Loucy (cell line): Measurements from ENCODE around the gene PARD3B.

Experiments
- H2AFZ ChIP-seq: fragments of 200-600 bp; sonication (generic); 2 replicates; pipeline ENCODE4 v1.6.0; 2016; ENCODE audit warnings: antibody characterized with exemption, mild to moderate bottlenecking, low read length, moderate library complexity
- H3F3A ChIP-seq: fragments of 200-600 bp; 2 replicates; pipeline ENCODE4 v1.6.0; 2016; ENCODE audit warnings: antibody characterized with exemption, low read depth, mild to moderate bottlenecking
- H3K27me3 ChIP-seq: fragments of 200-600 bp; sonication (generic); 2 replicates; pipeline ENCODE4 v1.6.1; 2014; ENCODE audit warnings: low read length, mild to moderate bottlenecking; ENCODE audit not compliant: insufficient read depth, poor library complexity, severe bottlenecking
- H3K36me3 ChIP-seq: fragments of 200-600 bp; sonication (generic); 2 replicates; pipeline ENCODE4 v1.6.1; 2016; ENCODE audit warnings: low read length; ENCODE audit not compliant: insufficient read depth
- H3K4me1 ChIP-seq: fragments of 200-600 bp; sonication (generic); 2 replicates; pipeline ENCODE4 v1.5.1; 2014; ENCODE audit warnings: low read length, mild to moderate bottlenecking; ENCODE audit not compliant: insufficient read depth, poor library complexity, severe bottlenecking
- H3K4me2 ChIP-seq: fragments of 200-600 bp; sonication (generic); 2 replicates; pipeline ENCODE4 v1.6.0; 2014; ENCODE audit warnings: antibody characterized with exemption, low read length, low read depth, mild to moderate bottlenecking; ENCODE audit not compliant: poor library complexity, severe bottlenecking
- H3K4me3 ChIP-seq: fragments of 200-600 bp; sonication (generic); 2 replicates; pipeline ENCODE4 v1.5.1; 2014; ENCODE audit warnings: low read length, mild to moderate bottlenecking, mixed read lengths; ENCODE audit not compliant: poor library complexity, severe bottlenecking
- H3K79me2 ChIP-seq: fragments of 200-600 bp; sonication (generic); 2 replicates; pipeline ENCODE4 v1.6.1; 2014; ENCODE audit warnings: low read length; ENCODE audit not compliant: insufficient read depth
- H3K9ac ChIP-seq: fragments of 200-600 bp; sonication (generic); 2 replicates; pipeline ENCODE4 v1.6.0; 2014; ENCODE audit warnings: mild to moderate bottlenecking, low read depth, low read length, moderate library complexity; ENCODE audit not compliant: poor library complexity, severe bottlenecking
- H3K9me2 ChIP-seq: fragments of 200-600 bp; sonication (generic); replicated peaks from 2 replicates; pipeline ENCODE4 v1.6.1; 2016; ENCODE audit warnings: low read depth, low read length, mixed read lengths
- H3K9me3 ChIP-seq: fragments of 200-600 bp; sonication (generic); 2 replicates; pipeline ENCODE4 v1.6.1; 2014; ENCODE audit warnings: mild to moderate bottlenecking, antibody characterized with exemption, low read length, low read depth; ENCODE audit not compliant: insufficient read depth
- H4K20me1 ChIP-seq: fragments of 200-600 bp; sonication (generic); 2 replicates; pipeline ENCODE4 v1.6.0; 2014; ENCODE audit warnings: antibody characterized with exemption, low read length, mild to moderate bottlenecking; ENCODE audit not compliant: insufficient read depth, poor library complexity, severe bottlenecking
- EZH2phosphoT487 ChIP-seq: fragments of 200-600 bp; IDR thresholded peaks from 2 replicates; pipeline ENCODE4 v1.6.1; 2018; ENCODE audit warnings: antibody characterized with exemption, mild to moderate bottlenecking, moderate library complexity, borderline replicate concordance
- TF ChIP-seq, protein P1 (sequence below): fragments of 200-600 bp; sonication (generic); conservative IDR thresholded peaks from 2 replicates; pipeline ENCODE4 v1.5.1; 2014; ENCODE audit warnings: mild to moderate bottlenecking, antibody characterized with exemption, low read length

The PARD3B gene

DNA sequence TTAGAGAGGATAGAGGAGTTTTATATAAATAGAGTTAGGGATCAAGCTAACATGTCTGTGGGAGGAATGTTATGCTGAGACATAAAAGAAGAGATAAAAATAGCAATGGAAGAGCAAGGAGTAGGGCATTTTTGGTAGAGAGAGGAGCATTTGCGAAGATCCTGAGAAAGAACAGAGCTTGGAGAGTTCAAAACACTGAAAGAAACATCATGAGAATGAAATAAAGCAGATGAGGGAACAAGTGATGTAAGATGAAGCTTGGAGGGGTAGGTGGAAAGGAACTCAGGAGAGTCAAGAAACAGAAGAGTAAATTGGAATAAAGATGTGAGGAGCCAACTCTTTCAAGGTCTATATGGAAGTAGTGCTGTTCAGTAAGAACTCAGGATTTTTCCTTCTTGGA, 308.6 kb downstream of the PARD3B start:
- Histone ChIP-seq H4K20me1 (no peaks in the 10 kb centered on the region), H3K9ac (no peak overlapping the region)
- TF ChIP-seq, protein P1, sequence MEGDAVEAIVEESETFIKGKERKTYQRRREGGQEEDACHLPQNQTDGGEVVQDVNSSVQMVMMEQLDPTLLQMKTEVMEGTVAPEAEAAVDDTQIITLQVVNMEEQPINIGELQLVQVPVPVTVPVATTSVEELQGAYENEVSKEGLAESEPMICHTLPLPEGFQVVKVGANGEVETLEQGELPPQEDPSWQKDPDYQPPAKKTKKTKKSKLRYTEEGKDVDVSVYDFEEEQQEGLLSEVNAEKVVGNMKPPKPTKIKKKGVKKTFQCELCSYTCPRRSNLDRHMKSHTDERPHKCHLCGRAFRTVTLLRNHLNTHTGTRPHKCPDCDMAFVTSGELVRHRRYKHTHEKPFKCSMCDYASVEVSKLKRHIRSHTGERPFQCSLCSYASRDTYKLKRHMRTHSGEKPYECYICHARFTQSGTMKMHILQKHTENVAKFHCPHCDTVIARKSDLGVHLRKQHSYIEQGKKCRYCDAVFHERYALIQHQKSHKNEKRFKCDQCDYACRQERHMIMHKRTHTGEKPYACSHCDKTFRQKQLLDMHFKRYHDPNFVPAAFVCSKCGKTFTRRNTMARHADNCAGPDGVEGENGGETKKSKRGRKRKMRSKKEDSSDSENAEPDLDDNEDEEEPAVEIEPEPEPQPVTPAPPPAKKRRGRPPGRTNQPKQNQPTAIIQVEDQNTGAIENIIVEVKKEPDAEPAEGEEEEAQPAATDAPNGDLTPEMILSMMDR = no peak
- TF ChIP-seq EZH2phosphoT487 = no peak

DNA sequence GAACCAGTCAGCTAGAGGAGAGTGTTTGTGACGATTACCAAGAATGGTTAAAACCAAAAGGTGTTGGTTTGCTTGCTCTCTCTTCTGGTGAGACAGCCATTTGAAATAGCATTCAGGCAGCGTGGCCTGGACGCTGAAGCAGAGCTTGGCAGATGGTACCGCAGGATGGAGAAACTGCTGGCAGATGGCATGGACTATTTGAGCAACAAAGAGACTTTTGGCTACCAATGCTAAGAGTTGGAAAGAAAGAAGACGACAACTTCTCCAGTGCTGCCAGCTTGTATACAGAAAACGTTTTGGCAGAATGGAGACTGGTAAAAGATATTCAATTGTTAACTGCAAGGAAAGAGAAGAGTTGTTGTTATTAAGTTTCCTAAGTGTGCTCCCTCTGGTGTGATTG, 315.0 kb downstream of the PARD3B start:
- TF ChIP-seq, protein P1 = no peak
- TF ChIP-seq EZH2phosphoT487 = no peak
- H3F3A ChIP-seq = no peaks in the 10 kb centered on the region
- H2AFZ ChIP-seq = no peak overlapping the region
- no peaks in the 10 kb centered on the region for H3K79me2 ChIP-seq
- H3K4me2 ChIP-seq = no peak overlapping the region
- H3K4me1 ChIP-seq = no peaks in the 10 kb centered on the region
- H3K4me3 ChIP-seq = no peak overlapping the region
- no peaks in the 10 kb centered on the region for H3K36me3 ChIP-seq
- H3K9ac ChIP-seq = no peak overlapping the region
- H4K20me1 ChIP-seq = no peaks in the 10 kb centered on the region
- no peaks in the 10 kb centered on the region for H3K27me3 ChIP-seq
- H3K9me3 ChIP-seq = no peaks in the 10 kb centered on the region
- H3K9me2 ChIP-seq = no peaks in the 10 kb centered on the region

More for the DNA sequence above, 308.6 kb downstream of the PARD3B start:
- no peak overlapping the region for H3K4me2 ChIP-seq
- H3K9me3 ChIP-seq = no peaks in the 10 kb centered on the region
- H3K9me2 ChIP-seq = no peaks in the 10 kb centered on the region
- no peaks in the 10 kb centered on the region for H3K36me3 ChIP-seq
- H2AFZ ChIP-seq = no peak overlapping the region
- no peak overlapping the region for H3K4me3 ChIP-seq
- no peaks in the 10 kb centered on the region for H3K27me3 ChIP-seq
- H3K79me2 ChIP-seq = no peaks in the 10 kb centered on the region
- H3F3A ChIP-seq = no peaks in the 10 kb centered on the region
- H3K4me1 ChIP-seq = no peaks in the 10 kb centered on the region

DNA sequence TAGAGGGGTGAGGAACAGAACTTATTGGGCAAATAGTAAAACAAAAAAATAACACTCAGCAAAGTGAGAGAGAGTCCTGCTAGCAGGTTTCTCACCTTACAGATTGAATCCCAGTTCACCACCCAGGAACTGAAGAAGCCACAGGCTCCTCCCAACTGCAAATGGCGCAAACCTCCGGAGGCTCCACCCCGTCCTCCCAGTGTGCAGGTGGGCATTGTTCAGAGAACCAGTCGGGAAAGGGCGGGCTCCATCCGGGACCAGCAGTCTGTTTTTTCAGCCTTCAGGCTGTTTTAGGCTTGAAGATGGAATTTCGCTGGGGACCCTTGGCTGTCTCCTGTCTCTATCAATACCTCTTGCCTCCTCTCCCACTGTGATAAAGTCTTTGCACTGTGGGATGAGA, 317.5 kb downstream of the PARD3B start:
- Histone ChIP-seq H3K36me3 (no peaks in the 10 kb centered on the region), H3K79me2 (no peaks in the 10 kb centered on the region), H3K4me3 (no peak overlapping the region), H3K9me2 (no peaks in the 10 kb centered on the region), H3K4me1 (no peaks in the 10 kb centered on the region), H3K27me3 (no peaks in the 10 kb centered on the region), H4K20me1 (no peaks in the 10 kb centered on the region), H2AFZ (no peak overlapping the region), H3F3A (no peaks in the 10 kb centered on the region), H3K9me3 (no peaks in the 10 kb centered on the region), H3K9ac (no peak overlapping the region), H3K4me2 (no peak overlapping the region)
- TF ChIP-seq, protein P1 = no peak
- no peak for TF ChIP-seq EZH2phosphoT487
